Neuronal stem cell (in vitro differentiated cells): ENCODE data around the gene PYCARD.
"Not testable (repeated sequence)": the region's sequence is repeated elsewhere in the genome, so short reads cannot be mapped to it uniquely, and the experiment has no call there.

Experiments used
- DNase-seq: peaks from one replicate; pipeline ENCODE4 v3.0.0-alpha.2; 2013; ENCODE audit warnings: low spot score
- H2AFZ ChIP-seq: one replicate; pipeline ENCODE4 v1.6.1; 2013; ENCODE audit warnings: mild to moderate bottlenecking, low read length, inconsistent platforms
- H2AK5ac ChIP-seq: 2 replicates; pipeline ENCODE4 v1.6.1; 2013; ENCODE audit warnings: low read depth, mild to moderate bottlenecking, inconsistent platforms, low read length, moderate library complexity, mixed read lengths
- H2BK120ac ChIP-seq: 2 replicates; pipeline ENCODE4 v1.6.1; 2013; ENCODE audit warnings: low read depth, mild to moderate bottlenecking, inconsistent platforms, low read length, moderate library complexity, mixed read lengths
- H2BK12ac ChIP-seq: one replicate; pipeline ENCODE4 v1.6.1; 2013; ENCODE audit warnings: low read length, inconsistent platforms
- H2BK15ac ChIP-seq: 2 replicates; pipeline ENCODE4 v1.6.1; 2013; ENCODE audit warnings: mild to moderate bottlenecking, low read length, inconsistent platforms, mixed read lengths
- H2BK5ac ChIP-seq: one replicate; pipeline ENCODE4 v1.6.1; 2013; ENCODE audit warnings: inconsistent platforms, mild to moderate bottlenecking, low read length, moderate library complexity
- H3K14ac ChIP-seq: one replicate; pipeline ENCODE4 v1.6.1; 2013; ENCODE audit warnings: low read length, inconsistent platforms
- H3K18ac ChIP-seq: 2 replicates; pipeline ENCODE4 v1.6.1; 2013; ENCODE audit warnings: low read length, inconsistent platforms
- H3K23ac ChIP-seq: 2 replicates; pipeline ENCODE4 v1.6.1; 2013; ENCODE audit warnings: low read depth, mild to moderate bottlenecking, mixed read lengths, low read length, inconsistent platforms; ENCODE audit not compliant: poor library complexity
- H3K27ac ChIP-seq: replicated peaks from 3 replicates; pipeline ENCODE4 v1.5.1; 2013; ENCODE audit warnings: low read length, inconsistent platforms
- H3K27me3 ChIP-seq, 3 experiments: 2 replicates each; pipeline ENCODE4 v1.6.1; 2013; ENCODE audit warnings: low read length in 3 of 3, mild to moderate bottlenecking in 2 of 3, inconsistent platforms in 1 of 3, low read depth in 1 of 3, mixed read lengths in 1 of 3, moderate library complexity in 1 of 3; ENCODE audit not compliant: control insufficient read depth in 3 of 3, insufficient read depth in 3 of 3
- H3K36me3 ChIP-seq, 2 donors: replicated peaks in 1 of 2; 2 replicates each; pipeline ENCODE4 v1.6.1; 2013; ENCODE audit warnings: low read length in 2 of 2; ENCODE audit not compliant: control insufficient read depth in 2 of 2, insufficient read depth in 2 of 2
- H3K4ac ChIP-seq: 2 replicates; pipeline ENCODE4 v1.6.1; 2013; ENCODE audit warnings: inconsistent platforms, mild to moderate bottlenecking, low read length, moderate library complexity
- H3K4me1 ChIP-seq, 2 donors: 1 replicate in 1 of 2; 2 replicates in 1 of 2; pipeline ENCODE4 v1.6.1; 2013; ENCODE audit warnings: low read length in 2 of 2, low read depth in 1 of 2; ENCODE audit not compliant: control insufficient read depth in 2 of 2, insufficient read depth in 1 of 2
- H3K4me2 ChIP-seq: one replicate; pipeline ENCODE4 v1.6.1; 2013; ENCODE audit warnings: mild to moderate bottlenecking, low read length, inconsistent platforms; ENCODE audit not compliant: insufficient read depth, poor library complexity, severe bottlenecking
- H3K4me3 ChIP-seq, 2 donors: 2 replicates each; pipeline ENCODE4 v1.5.1; 2013; ENCODE audit warnings: low read length in 2 of 2, mild to moderate bottlenecking in 2 of 2, inconsistent platforms in 1 of 2, moderate library complexity in 1 of 2
- H3K79me1 ChIP-seq: one replicate; pipeline ENCODE4 v1.6.1; 2013; ENCODE audit warnings: low read depth, mild to moderate bottlenecking, inconsistent platforms, low read length, moderate library complexity
- H3K9ac ChIP-seq: one replicate; pipeline ENCODE4 v1.6.1; 2013; ENCODE audit warnings: mild to moderate bottlenecking, low read depth, low read length, inconsistent platforms; ENCODE audit not compliant: poor library complexity
- H3K9me3 ChIP-seq, 2 donors: replicated peaks in 1 of 2; 2 replicates each; pipeline versions ENCODE3 to v1.6.1; 2013; ENCODE audit warnings: low read length in 2 of 2, mild to moderate bottlenecking in 2 of 2, inconsistent platforms in 1 of 2, low read depth in 1 of 2, mixed read lengths in 1 of 2, moderate library complexity in 1 of 2; ENCODE audit not compliant: control insufficient read depth in 2 of 2, insufficient read depth in 1 of 2
- H4K8ac ChIP-seq: one replicate; pipeline ENCODE4 v1.6.1; 2013; ENCODE audit warnings: low read depth, mild to moderate bottlenecking, inconsistent platforms, low read length, moderate library complexity
- H4K91ac ChIP-seq: one replicate; pipeline ENCODE4 v1.6.1; 2013; ENCODE audit warnings: low read length, low read depth, mild to moderate bottlenecking, inconsistent platforms; ENCODE audit not compliant: poor library complexity
- WGBS, 2 donors: extraction: QIAGEN DNeasy Blood & Tissue Kit; methylation state at CpG; one replicate each; pipeline ENCODE4 v1.1.7; 2013; ENCODE audit warnings: missing lambda C conversion rate in 2 of 2, mixed read lengths in 1 of 2; ENCODE audit not compliant: insufficient read length in 2 of 2, insufficient replicate concordance in 1 of 2; ENCODE audit errors: extremely low coverage in 2 of 2; 5-methylcytosine and 5-hydroxymethylcytosine counted together

Gene PYCARD

GRCh38 chr16:31179219-31179746, 23.3 kb downstream of the PYCARD start:
- Histone ChIP-seq H3K18ac (peak overlapping the region; percentile 99), H2BK5ac (peak overlapping the region; percentile 56), H2BK120ac (peak overlapping the region; percentile 2), H4K91ac (no peak overlapping the region), H4K8ac (no peak overlapping the region), H3K4me1 (peaks cover 7 to 11% of the 10 kb centered on the region in 2 donors), H3K36me3 (peaks cover 13 to 37% of the 10 kb centered on the region in 2 donors), H3K27me3 (peaks cover 0 to 2% (median 0%) of the 10 kb centered on the region in 3 experiments), H3K23ac (peak overlapping the region; percentile 92), H3K79me1 (no peaks in the 10 kb centered on the region), H3K9ac (peak overlapping the region; percentile 99), H2BK12ac (no peak overlapping the region), H2AFZ (peak overlapping the region; percentile 92), H3K4ac (no peak overlapping the region), H3K9me3 (no peaks in the 10 kb centered on the region), H2AK5ac (no peak overlapping the region), H3K4me2 (peak overlapping the region; percentile 66), H3K27ac (peak overlapping the region; percentile 93), H3K14ac (no peak overlapping the region), H3K4me3 (peak overlapping the region; percentile 88 to 97), H2BK15ac (peak overlapping the region; percentile 92)
- no peak for DNase-seq
- no CpG with 5 or more reads among the region's 27 CpGs for WGBS, 2 donors

DNA sequence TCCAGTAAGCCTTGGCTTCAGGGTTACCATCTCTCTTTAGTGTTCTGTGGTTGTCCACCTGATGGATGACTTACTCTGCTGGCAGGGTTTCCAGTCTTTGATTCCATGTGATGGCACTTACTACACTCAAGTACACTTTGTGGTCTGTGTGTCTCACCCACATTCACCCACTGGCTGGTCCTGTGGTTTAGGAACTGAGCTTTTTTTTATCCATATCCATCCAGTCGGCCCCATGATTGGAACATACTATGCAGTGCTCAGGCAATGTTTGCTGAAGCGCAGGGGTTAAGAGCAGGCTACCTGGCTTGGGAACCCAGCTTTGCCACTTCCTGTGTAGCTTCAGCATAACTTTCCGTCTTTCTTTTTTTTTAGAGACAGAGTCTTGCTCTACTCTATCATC, 25.4 kb downstream of the PYCARD start:
- no peak overlapping the region for H4K8ac ChIP-seq
- H3K27me3 ChIP-seq: peaks cover 0 to 2% (median 0%) of the 10 kb centered on the region in 3 experiments
- no peak overlapping the region for H2BK120ac ChIP-seq
- no peak overlapping the region for H3K14ac ChIP-seq
- no peak overlapping the region for H3K9ac ChIP-seq
- H2BK15ac ChIP-seq: no peak overlapping the region
- H2AK5ac ChIP-seq: no peak overlapping the region
- H4K91ac ChIP-seq: no peak overlapping the region
- H3K4ac ChIP-seq: no peak overlapping the region
- no peaks in the 10 kb centered on the region for H3K9me3 ChIP-seq
- no peak overlapping the region for H2AFZ ChIP-seq
- no peak overlapping the region for H3K27ac ChIP-seq
- no peak overlapping the region for H3K4me2 ChIP-seq
- no peak overlapping the region for H3K23ac ChIP-seq
- H3K4me1 ChIP-seq: peaks cover 2 to 3% of the 10 kb centered on the region in 2 donors
- H3K4me3 ChIP-seq: no peak overlapping the region
- no peaks in the 10 kb centered on the region for H3K79me1 ChIP-seq
- no peak overlapping the region for H3K18ac ChIP-seq
- no peak overlapping the region for H2BK12ac ChIP-seq
- H3K36me3 ChIP-seq: peaks cover 0 to 15% of the 10 kb centered on the region in 2 donors
- no CpG with 5 or more reads among the region's 3 CpGs for WGBS, 2 donors
- no peak for DNase-seq
- H2BK5ac ChIP-seq: no peak overlapping the region

DNA sequence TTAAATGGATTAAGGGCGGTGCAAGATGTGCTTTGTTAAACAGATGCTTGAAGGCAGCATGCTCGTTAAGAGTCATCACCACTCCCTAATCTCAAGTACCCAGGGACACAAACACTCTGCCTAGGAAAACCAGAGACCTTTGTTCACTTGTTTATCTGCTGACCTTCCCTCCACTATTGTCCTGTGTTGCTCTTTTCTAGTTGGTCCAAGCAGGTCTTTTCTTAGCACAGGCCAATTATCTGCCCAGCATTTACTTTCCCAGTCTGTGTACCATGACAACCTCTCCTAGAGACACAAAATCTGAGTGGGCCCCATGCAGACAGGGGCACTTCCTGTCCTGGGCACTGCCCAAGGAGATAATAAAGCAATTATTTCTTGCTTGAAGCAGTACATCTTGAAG, 32.5 kb downstream of the PYCARD start:
- H3K4ac ChIP-seq, H3K23ac ChIP-seq, H3K9me3 ChIP-seq, H4K8ac ChIP-seq, H2AK5ac ChIP-seq, H4K91ac ChIP-seq, H3K4me2 ChIP-seq, H2BK120ac ChIP-seq, H3K14ac ChIP-seq, H3K79me1 ChIP-seq, H3K4me3 ChIP-seq, H3K27me3 ChIP-seq, H2BK12ac ChIP-seq, H2BK15ac ChIP-seq, H3K4me1 ChIP-seq, H3K36me3 ChIP-seq, H3K27ac ChIP-seq, H2BK5ac ChIP-seq, H3K18ac ChIP-seq, H3K9ac ChIP-seq: not testable (repeated sequence)
- peak; percentile 42 for DNase-seq
- H2AFZ ChIP-seq: peak overlapping the region; percentile 46
- WGBS, 2 donors: no CpG with 5 or more reads among the region's 2 CpGs

GRCh38 chr16:31168848-31169247, 33.7 kb downstream of the PYCARD start:
- no peaks in the 10 kb centered on the region for H3K79me1 ChIP-seq
- H3K27ac ChIP-seq: no peak overlapping the region
- H2AK5ac ChIP-seq: no peak overlapping the region
- no peak overlapping the region for H3K4me2 ChIP-seq
- no peak overlapping the region for H3K9ac ChIP-seq
- no peak overlapping the region for H2AFZ ChIP-seq
- DNase-seq: no peak
- H3K14ac ChIP-seq: no peak overlapping the region
- H2BK5ac ChIP-seq: no peak overlapping the region
- no peak overlapping the region for H3K18ac ChIP-seq
- no CpG with 5 or more reads among the region's 2 CpGs for WGBS, 2 donors
- no peak overlapping the region for H4K91ac ChIP-seq
- no peak overlapping the region for H2BK12ac ChIP-seq
- peaks cover 3 to 5% of the 10 kb centered on the region in 2 donors for H3K4me1 ChIP-seq
- H2BK15ac ChIP-seq: no peak overlapping the region
- peaks cover 0 to 5% of the 10 kb centered on the region in 2 donors for H3K9me3 ChIP-seq
- H3K4ac ChIP-seq: no peak overlapping the region
- H4K8ac ChIP-seq: no peak overlapping the region
- no peak overlapping the region for H2BK120ac ChIP-seq
- no peak overlapping the region for H3K23ac ChIP-seq
- H3K27me3 ChIP-seq: peaks cover 0 to 3% (median 0%) of the 10 kb centered on the region in 3 experiments
- H3K36me3 ChIP-seq: no peaks in the 10 kb centered on the region
- H3K4me3 ChIP-seq: no peak overlapping the region
